WERI-Rb-1 (cell line): ENCODE results near the gene SSTR3.
A peak's percentile ranks its signal among the peaks of the same experiment; 100 is the strongest.

Experiments
- DNase-seq: peaks from one replicate; pipeline ENCODE4 v3.0.0-alpha.2; 2020
- H3K27ac ChIP-seq: fragments of 250-450 bp; sonication (Bioruptor Pico); 2 replicates; pipeline ENCODE4 v1.5.1; 2020; ENCODE audit warnings: mild to moderate bottlenecking, moderate library complexity
- H3K27me3 ChIP-seq: fragments of 250-450 bp; sonication (Bioruptor Pico); 2 replicates; pipeline ENCODE4 v1.5.1; 2021; ENCODE audit warnings: mild to moderate bottlenecking, low read depth, moderate library complexity; ENCODE audit not compliant: insufficient read depth, severe bottlenecking
- H3K36me3 ChIP-seq: fragments of 250-450 bp; sonication (Bioruptor Pico); 2 replicates; pipeline ENCODE4 v1.5.1; 2020; ENCODE audit warnings: mild to moderate bottlenecking, moderate library complexity
- H3K4me3 ChIP-seq: 2 replicates; pipeline ENCODE4 v1.5.1; 2011; ENCODE audit warnings: low read depth, mild to moderate bottlenecking, control low read depth, low read length
- H3K9me3 ChIP-seq: fragments of 250-450 bp; sonication (Bioruptor Pico); 2 replicates; pipeline ENCODE4 v1.5.1; 2021; ENCODE audit warnings: mild to moderate bottlenecking, moderate library complexity; ENCODE audit not compliant: severe bottlenecking
- CTCF ChIP-seq: IDR thresholded peaks from 2 replicates; pipeline ENCODE4 v1.5.1; 2011; ENCODE audit warnings: low read depth, mild to moderate bottlenecking, control low read depth, inconsistent platforms, low read length

SSTR3 gene

GRCh38 chr22:37167981-37168647, 44.2 kb downstream of the SSTR3 start:
- DNase-seq = no peak
- Histone ChIP-seq H3K27me3 (no peaks in the 10 kb centered on the region), H3K36me3 (no peaks in the 10 kb centered on the region), H3K27ac (no peak overlapping the region), H3K9me3 (no peaks in the 10 kb centered on the region), H3K4me3 (no peak overlapping the region)
- TF ChIP-seq CTCF = no peak

DNA sequence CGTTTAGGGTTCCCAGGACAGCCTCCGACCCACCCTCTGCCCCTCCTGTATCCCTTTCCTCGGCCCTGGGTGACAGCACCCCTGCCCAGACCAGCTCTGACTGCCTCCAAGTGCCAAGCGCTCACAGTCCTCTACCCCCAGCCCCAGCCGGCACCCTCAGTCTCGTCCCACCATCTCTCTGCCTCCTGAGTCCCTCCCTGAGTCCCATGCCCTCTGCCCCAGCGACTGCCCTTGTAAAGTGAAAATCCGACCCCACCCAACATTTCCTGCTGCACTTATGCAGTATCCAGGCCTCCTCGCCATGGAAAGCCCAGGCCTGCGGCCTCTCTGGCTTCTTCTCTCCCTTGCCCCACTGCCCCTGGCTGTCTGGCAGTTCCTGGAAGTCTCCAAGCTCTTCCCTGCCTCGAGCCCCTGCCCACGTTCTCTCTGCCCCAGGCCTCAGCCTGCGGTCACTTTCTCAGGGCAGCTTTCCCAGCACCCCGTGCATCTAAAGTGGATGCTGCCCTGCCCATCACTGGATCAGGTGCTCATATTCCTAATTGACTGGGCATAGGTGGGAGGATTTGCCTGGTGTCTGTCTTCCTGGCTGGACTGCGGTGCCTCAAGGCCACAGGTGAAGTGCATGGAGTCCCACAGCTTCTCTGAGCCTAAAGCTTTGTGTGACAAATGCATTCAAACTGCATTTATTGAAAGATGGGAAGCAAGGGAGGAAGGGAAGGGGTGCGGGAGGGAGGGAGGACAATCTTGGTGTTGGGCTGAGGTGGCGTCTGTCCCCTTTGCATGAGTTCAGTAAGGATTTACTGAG, 44.9 kb downstream of the SSTR3 start:
- no peak for TF ChIP-seq CTCF
- H3K36me3 ChIP-seq = no peaks in the 10 kb centered on the region
- no peak overlapping the region for H3K27ac ChIP-seq
- H3K9me3 ChIP-seq = no peaks in the 10 kb centered on the region
- no peak for DNase-seq
- no peak overlapping the region for H3K4me3 ChIP-seq
- H3K27me3 ChIP-seq = no peaks in the 10 kb centered on the region

GRCh38 chr22:37166675-37167066, 45.6 kb downstream of the SSTR3 start:
- Histone ChIP-seq H3K27ac (no peak overlapping the region), H3K27me3 (no peaks in the 10 kb centered on the region), H3K9me3 (no peaks in the 10 kb centered on the region), H3K4me3 (no peak overlapping the region), H3K36me3 (no peaks in the 10 kb centered on the region)
- TF ChIP-seq CTCF = peak; percentile 89
- peak; percentile 83 for DNase-seq

DNA sequence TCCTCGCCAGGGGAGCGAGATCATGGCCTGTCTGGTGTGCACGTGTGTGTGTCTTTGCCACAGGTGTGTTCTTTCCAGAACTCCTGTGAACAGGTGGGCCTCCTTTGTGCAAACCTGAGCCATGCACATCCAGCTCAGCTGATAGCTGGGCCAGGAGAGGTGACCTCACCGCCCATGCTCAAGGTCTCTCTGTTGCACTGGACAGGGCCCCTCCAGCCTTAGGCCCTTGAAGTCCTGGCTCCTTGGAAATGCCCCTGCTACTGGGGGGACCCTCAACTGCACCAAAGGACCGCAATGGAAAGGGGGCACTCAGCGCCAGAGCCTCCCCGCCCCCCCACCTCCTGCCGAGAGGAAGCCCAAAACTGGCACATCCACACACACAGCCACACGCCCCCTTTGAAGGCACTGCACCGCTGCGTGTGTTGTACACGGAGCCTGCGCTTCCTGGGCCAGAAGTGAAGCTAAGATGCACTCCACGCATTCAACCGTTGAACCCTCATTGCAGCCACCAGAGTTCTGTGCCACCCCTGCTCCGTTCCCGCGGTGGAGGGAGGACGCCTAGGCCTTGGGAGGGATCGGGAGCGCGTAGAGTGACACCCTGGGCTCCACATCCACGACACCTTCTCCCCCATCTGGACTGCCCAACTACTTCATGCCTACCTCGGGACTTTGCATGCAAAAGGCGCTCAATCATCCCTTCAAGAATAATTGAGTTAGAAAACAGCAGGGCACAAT, 46.2 kb downstream of the SSTR3 start:
- Histone ChIP-seq H3K4me3 (no peak overlapping the region), H3K27ac (no peak overlapping the region), H3K27me3 (no peaks in the 10 kb centered on the region), H3K9me3 (peaks cover 3% of the 10 kb centered on the region), H3K36me3 (no peaks in the 10 kb centered on the region)
- TF ChIP-seq CTCF = no peak
- DNase-seq = no peak

DNA sequence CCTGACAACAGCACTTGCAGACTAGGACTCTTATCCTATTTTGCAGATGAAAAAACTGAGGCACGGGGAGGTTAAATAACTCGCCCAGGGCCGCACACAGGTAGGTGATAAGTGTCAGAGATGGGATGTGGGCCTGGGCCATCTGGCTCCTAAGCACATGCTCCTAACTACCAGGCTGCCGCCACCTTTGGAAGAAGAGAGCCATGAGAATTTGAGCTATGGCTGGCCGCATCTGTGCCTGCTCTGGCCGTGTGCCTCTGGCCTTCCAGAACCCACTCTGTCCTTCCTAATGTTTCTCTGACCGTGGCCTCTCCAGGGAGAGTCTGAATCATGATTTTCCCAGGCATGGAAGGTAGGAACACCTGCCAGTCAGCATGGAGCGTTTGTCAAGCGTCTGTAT, 47.2 kb downstream of the SSTR3 start:
- peaks cover 4% of the 10 kb centered on the region for H3K9me3 ChIP-seq
- no peak for DNase-seq
- no peak overlapping the region for H3K27ac ChIP-seq
- TF ChIP-seq CTCF = no peak
- H3K36me3 ChIP-seq = no peaks in the 10 kb centered on the region
- H3K27me3 ChIP-seq = no peaks in the 10 kb centered on the region
- no peak overlapping the region for H3K4me3 ChIP-seq
